ENCODE results near the gene PLXNB2. TPM values are rescaled to one million over a fixed set of nuclear protein-coding genes. Genes with fewer than 3 reads are reported as not detected.

PLXNB2 gene
- total RNA-seq, 1 donor from 2014 or later: 20.6 TPM

GRCh38 chr22:50244420-50245213, 62.8 kb downstream of the PLXNB2 start, which contains the start of gene TUBGCP6:
Gene TUBGCP6 (minus strand): TSS chr22:50245023. CDS start chr22:50244459, 564 bp downstream.
- POLR2A ChIA-PET: interaction anchor here (0.5 to 2.1 kb wide), 19 partner anchors 25 to 384 kb away, joined by 3 to 30 read pairs (median 4); partner anchors contain the start of genes LMF2, MAPK11, NCAPH2 and PLXNB2

GRCh38 chr22:50243685-50244419, 63.6 kb downstream of the PLXNB2 start:
- peak overlapping the region; percentile 100 for H3K27ac Mint-ChIP-seq
- TF ChIP-seq CTCF (IDR thresholded peaks at IDR 0.05): no peak
- DNase-seq: no peak
- intact Hi-C loops (cut with micrococcal nuclease): loop anchor here (1.0 to 10.0 kb wide), 4 partner anchors 53 to 315 kb away; partner anchors contain the start of genes NCAPH2 and SBF1
- ATAC-seq (ENCODE audit: low read depth): no peak
- peaks cover 35% of the 10 kb centered on the region for H3K36me3 Mint-ChIP-seq (ENCODE audit: low read depth)
- H3K9me3 Mint-ChIP-seq: no peaks in the 10 kb centered on the region
- peaks cover 51% of the 10 kb centered on the region for H3K4me1 Mint-ChIP-seq
- no peaks in the 10 kb centered on the region for H3K27me3 Mint-ChIP-seq
- peak overlapping the region; percentile 100 for H3K4me3 Mint-ChIP-seq
- CTCF ChIA-PET: interaction anchor here (0.6 to 1.8 kb wide), 7 partner anchors 83 to 377 kb away, joined by 3 to 5 read pairs (median 4); partner anchors contain the start of genes DENND6B and SCO2
- POLR2A ChIA-PET: interaction anchor here (0.6 to 2.1 kb wide), 18 partner anchors 7 to 385 kb away, joined by 3 to 30 read pairs (median 4); partner anchors contain the start of genes HDAC10, LMF2, NCAPH2 and PLXNB2

More at GRCh38 chr22:50244420-50245213, 62.8 kb downstream of the PLXNB2 start, which contains the start of gene TUBGCP6:
- Mint-ChIP-seq H3K4me1 (peaks cover 52% of the 10 kb centered on the region), H3K9me3 (no peaks in the 10 kb centered on the region), H3K36me3 (ENCODE audit: low read depth) (peaks cover 31% of the 10 kb centered on the region), H3K4me3 (peak within 1 kb of the TSS; percentile 100), H3K27ac (peak within 1 kb of the TSS; percentile 100), H3K27me3 (no peaks in the 10 kb centered on the region)
- ATAC-seq (ENCODE audit: low read depth): peak; percentile 76
- intact Hi-C loops (cut with micrococcal nuclease): loop anchor here (1.0 to 10.0 kb wide), 4 partner anchors 54 to 281 kb away; partner anchors contain the start of genes NCAPH2, SBF1 and SCO2
- peak; percentile 96 for DNase-seq
- CTCF ChIA-PET: interaction anchor here (0.6 to 1.8 kb wide), 8 partner anchors 82 to 376 kb away, joined by 3 to 5 read pairs (median 4); partner anchors contain the start of genes DENND6B and SCO2
- no peak for TF ChIP-seq CTCF (IDR thresholded peaks at IDR 0.05)

- ChIA-PET CTCF (interaction anchor here (1.0 to 3.0 kb wide), 9 partner anchors 9 to 379 kb away, joined by 3 to 17 read pairs (median 8); partner anchors contain the start of genes DENND6B, HDAC10 and SCO2), POLR2A (interaction anchor here (1.2 to 1.5 kb wide), 2 partner anchors 100 to 208 kb away, joined by 3 to 4 read pairs; no protein-coding TSS in a partner anchor)
- peak overlapping the region; percentile 100 for H3K4me3 Mint-ChIP-seq
- no peaks in the 10 kb centered on the region for H3K9me3 Mint-ChIP-seq
- H3K27me3 Mint-ChIP-seq: no peaks in the 10 kb centered on the region
- no peak for DNase-seq
- no peak for ATAC-seq (ENCODE audit: low read depth)
- H3K4me1 Mint-ChIP-seq: peaks cover 45% of the 10 kb centered on the region
- no peak overlapping the region for H3K27ac Mint-ChIP-seq
- peaks cover 36% of the 10 kb centered on the region for H3K36me3 Mint-ChIP-seq (ENCODE audit: low read depth)
- intact Hi-C loops (cut with micrococcal nuclease): loop anchor here (2.0 to 10.0 kb wide), 2 partner anchors 232 to 314 kb away; partner anchors contain the start of gene SBF1
- no peak for TF ChIP-seq CTCF (IDR thresholded peaks at IDR 0.05)
Measured at GRCh38 chr22:50242406-50242949, 65.0 kb downstream of the PLXNB2 start.

- Mint-ChIP-seq H3K27ac (no peak overlapping the region), H3K27me3 (no peaks in the 10 kb centered on the region), H3K9me3 (no peaks in the 10 kb centered on the region), H3K4me1 (peaks cover 29% of the 10 kb centered on the region), H3K36me3 (ENCODE audit: low read depth) (peaks cover 44% of the 10 kb centered on the region), H3K4me3 (no peak overlapping the region)
- intact Hi-C loops (cut with micrococcal nuclease): no loop called here
- DNase-seq (no peak), ATAC-seq (ENCODE audit: low read depth) (no peak)
- ChIA-PET CTCF (interaction anchor here (1.6 kb wide), 1 partner anchor 103 kb away, joined by 4 read pairs; no protein-coding TSS in a partner anchor), POLR2A (interaction anchor here (0.8 kb wide), 1 partner anchor 314 kb away, joined by 3 read pairs; no protein-coding TSS in a partner anchor)
- TF ChIP-seq CTCF (IDR thresholded peaks at IDR 0.05): no peak
Measured at GRCh38 chr22:50238755-50239154, 68.7 kb downstream of the PLXNB2 start.

All from activated B cell treated with CpG ODN at 0.5 μM for 24 hours (primary cell).